IMR-90 (cell line): Measurements from ENCODE around the gene PSMB3. TPM values are rescaled to one million over a fixed set of nuclear protein-coding genes. Genes with fewer than 3 reads are reported as not detected.

Experiments
- ATAC-seq: fragments of 200-7000 bp; cut with Tn5 transposase; 2 replicates; pipeline ENCODE4 v1.9.1; 2020; ENCODE audit warnings: low read depth, mild to moderate bottlenecking, moderate library complexity
- BruUV-seq: library from RNA; stranded (reverse); fragments of 400-500 nt; replicated peaks from 2 replicates; lab custom pipeline; 2021; lab: Mats Ljungman, UMichigan
- CTCF ChIA-PET: fragments of 300-600 bp; formaldehyde crosslinking; extraction: SDS; loops from one replicate; lab custom pipeline; 2021; ENCODE audit warnings: antibody characterized with exemption; lab: Yijun Ruan, JAX
- POLR2A ChIA-PET: fragments of 300-600 bp; sonication (Branson Sonifier 250); formaldehyde crosslinking; loops from one replicate; lab custom pipeline; 2022; ENCODE audit warnings: antibody characterized with exemption; ENCODE audit not compliant: unreplicated experiment; lab: Charles Lee
- DNase-seq: peaks from one replicate; pipeline ENCODE4 v3.0.0; 2013
- H2AFZ ChIP-seq: replicated peaks from 2 replicates; pipeline ENCODE3; 2013; ENCODE audit warnings: low read length, mild to moderate bottlenecking; ENCODE audit not compliant: poor library complexity
- H2AK5ac ChIP-seq: 2 replicates; pipeline ENCODE4 v1.6.1; 2013; ENCODE audit warnings: low read depth, low read length, inconsistent platforms
- H2AK9ac ChIP-seq: replicated peaks from 2 replicates; pipeline ENCODE3; 2013; ENCODE audit warnings: mild to moderate bottlenecking, low read depth, low read length, moderate library complexity; ENCODE audit not compliant: poor library complexity
- H2BK120ac ChIP-seq: 2 replicates; pipeline ENCODE4 v1.6.1; 2013; ENCODE audit warnings: low read depth, low read length, inconsistent platforms
- H2BK15ac ChIP-seq: 3 replicates; pipeline ENCODE4 v1.6.1; 2013; ENCODE audit warnings: low read depth, low read length, inconsistent platforms
- H2BK20ac ChIP-seq: 2 replicates; pipeline ENCODE4 v1.6.1; 2013; ENCODE audit warnings: low read depth, mild to moderate bottlenecking, inconsistent platforms, low read length, moderate library complexity
- H2BK5ac ChIP-seq: 2 replicates; pipeline ENCODE4 v1.6.1; 2013; ENCODE audit warnings: mild to moderate bottlenecking, low read depth, low read length, inconsistent platforms; ENCODE audit not compliant: poor library complexity, severe bottlenecking
- H3K14ac ChIP-seq: replicated peaks from 2 replicates; pipeline ENCODE4 v1.6.1; 2013; ENCODE audit warnings: low read depth, low read length, inconsistent platforms
- H3K18ac ChIP-seq: 2 replicates; pipeline ENCODE4 v1.6.1; 2013; ENCODE audit warnings: low read depth, low read length, control low read depth
- H3K23ac ChIP-seq: 2 replicates; pipeline ENCODE4 v1.6.1; 2013; ENCODE audit warnings: low read depth, low read length, inconsistent platforms
- H3K27ac ChIP-seq: 2 replicates; pipeline ENCODE4 v1.5.1; 2013; ENCODE audit warnings: mild to moderate bottlenecking, control low read depth, low read length; ENCODE audit not compliant: insufficient read depth
- H3K27me3 ChIP-seq: 2 replicates; pipeline ENCODE4 v1.6.1; 2013; ENCODE audit warnings: low read length; ENCODE audit not compliant: control insufficient read depth, insufficient read depth
- H3K36me3 ChIP-seq: 2 replicates; pipeline ENCODE4 v1.6.1; 2013; ENCODE audit warnings: low read length, mixed read lengths; ENCODE audit not compliant: control insufficient read depth, insufficient read depth
- H3K4ac ChIP-seq: 2 replicates; pipeline ENCODE4 v1.6.1; 2013; ENCODE audit warnings: low read depth, low read length, inconsistent platforms
- H3K4me1 ChIP-seq: 2 replicates; pipeline ENCODE4 v1.6.1; 2013; ENCODE audit warnings: low read length, mixed read lengths; ENCODE audit not compliant: control insufficient read depth, insufficient read depth
- H3K4me2 ChIP-seq: 2 replicates; pipeline ENCODE4 v1.6.1; 2013; ENCODE audit warnings: low read depth, mild to moderate bottlenecking, control low read depth, low read length, moderate library complexity
- H3K4me3 ChIP-seq: 2 replicates; pipeline ENCODE4 v1.5.1; 2013; ENCODE audit warnings: low read depth, mild to moderate bottlenecking, control low read depth, low read length, moderate library complexity; ENCODE audit not compliant: insufficient read depth
- H3K56ac ChIP-seq: 2 replicates; pipeline ENCODE4 v1.6.1; 2013; ENCODE audit warnings: low read length, inconsistent platforms; ENCODE audit not compliant: insufficient read depth; ENCODE audit errors: extremely low read depth
- H3K79me1 ChIP-seq, 2 experiments: 2 replicates each; pipeline ENCODE4 v1.6.1; 2013; ENCODE audit warnings: low read length in 2 of 2, inconsistent platforms in 1 of 2, low read depth in 1 of 2
- H3K9ac ChIP-seq: 2 replicates; pipeline ENCODE4 v1.6.1; 2013; ENCODE audit warnings: low read depth, low read length, control low read depth
- H3K9me1 ChIP-seq: 2 replicates; pipeline ENCODE4 v1.6.1; 2013; ENCODE audit warnings: low read length, inconsistent platforms; ENCODE audit not compliant: insufficient read depth
- H3K9me3 ChIP-seq: 2 replicates; pipeline ENCODE4 v1.6.1; 2013; ENCODE audit warnings: low read length; ENCODE audit not compliant: control insufficient read depth, insufficient read depth
- H4K20me1 ChIP-seq: 2 replicates; pipeline ENCODE4 v1.6.1; 2013; ENCODE audit warnings: low read length, inconsistent platforms; ENCODE audit not compliant: insufficient read depth
- H4K5ac ChIP-seq: 2 replicates; pipeline ENCODE4 v1.6.1; 2013; ENCODE audit warnings: mild to moderate bottlenecking, low read depth, low read length, control low read depth
- H4K8ac ChIP-seq, 2 experiments: 2 replicates each; pipeline ENCODE4 v1.6.1; 2013; ENCODE audit warnings: low read depth in 2 of 2, low read length in 2 of 2, control low read depth in 1 of 2, inconsistent platforms in 1 of 2
- H4K91ac ChIP-seq: 2 replicates; pipeline ENCODE4 v1.6.1; 2013; ENCODE audit warnings: low read depth, low read length, inconsistent platforms; ENCODE audit not compliant: insufficient read depth
- BHLHE40 ChIP-seq: fragments of 150-350 bp; IDR thresholded peaks from 2 replicates; pipeline ENCODE4 v1.6.1; 2016; ENCODE audit warnings: mild to moderate bottlenecking, low read depth, low read length
- CEBPB ChIP-seq: IDR thresholded peaks from 2 replicates; pipeline ENCODE4 v1.6.1; 2012; ENCODE audit warnings: low read depth, low read length, improper control_type of control experiment
- CHD1 ChIP-seq: IDR thresholded peaks from 2 replicates; pipeline ENCODE4 v1.6.1; 2012; ENCODE audit warnings: low read depth, low read length, improper control_type of control experiment
- CTCF ChIP-seq: conservative IDR thresholded peaks from 2 replicates; pipeline ENCODE4 v1.5.1; 2012; ENCODE audit warnings: mild to moderate bottlenecking, low read depth, low read length, improper control_type of control experiment
- FOS ChIP-seq: fragments of 150-350 bp; IDR thresholded peaks from 2 replicates; pipeline ENCODE4 v1.6.1; 2016; ENCODE audit warnings: low read depth, low read length
- MAFK ChIP-seq: IDR thresholded peaks from 2 replicates; pipeline ENCODE4 v1.6.1; 2012; ENCODE audit warnings: low read depth, low read length, improper control_type of control experiment
- MAZ ChIP-seq: IDR thresholded peaks from 2 replicates; pipeline ENCODE4 v1.6.1; 2012; ENCODE audit warnings: low read depth, mild to moderate bottlenecking, low read length, improper control_type of control experiment, moderate library complexity, borderline replicate concordance
- MXI1 ChIP-seq: IDR thresholded peaks from 2 replicates; pipeline ENCODE4 v1.6.1; 2012; ENCODE audit warnings: low read depth, mild to moderate bottlenecking, low read length, moderate library complexity, borderline replicate concordance
- NFE2L2 ChIP-seq: fragments of 150-350 bp; IDR thresholded peaks from 2 replicates; pipeline ENCODE4 v1.6.1; 2016; ENCODE audit warnings: low read depth, mild to moderate bottlenecking, low read length
- POLR2A ChIP-seq: IDR thresholded peaks from 2 replicates; pipeline ENCODE4 v1.6.1; 2012; ENCODE audit warnings: mild to moderate bottlenecking, low read depth, low read length
- RAD21 ChIP-seq: IDR thresholded peaks from 2 replicates; pipeline ENCODE4 v1.6.1; 2012; ENCODE audit warnings: low read length, improper control_type of control experiment
- RCOR1 ChIP-seq: IDR thresholded peaks from 2 replicates; pipeline ENCODE4 v1.6.1; 2012; ENCODE audit warnings: mild to moderate bottlenecking, low read length, improper control_type of control experiment; ENCODE audit not compliant: insufficient replicate concordance
- RFX5 ChIP-seq: IDR thresholded peaks from 2 replicates; pipeline ENCODE4 v1.8.0; 2012; ENCODE audit warnings: low read depth, mild to moderate bottlenecking, low read length, moderate library complexity
- SMC3 ChIP-seq: fragments of 150-350 bp; IDR thresholded peaks from 2 replicates; pipeline ENCODE4 v1.6.1; 2016; ENCODE audit warnings: low read depth, mild to moderate bottlenecking, antibody characterized with exemption, low read length, moderate library complexity
- USF2 ChIP-seq: fragments of 150-350 bp; IDR thresholded peaks from 2 replicates; pipeline ENCODE4 v1.6.1; 2017; ENCODE audit warnings: mild to moderate bottlenecking, antibody characterized with exemption, low read length, low read depth
- WGBS, 2 experiments: methylation state at CpG; one replicate each; pipeline versions ENCODE4 v1.1.5 to v1.1.7; 2013; ENCODE audit warnings: missing lambda C conversion rate in 2 of 2; ENCODE audit not compliant: insufficient read length in 1 of 2; ENCODE audit errors: extremely low coverage in 2 of 2; 5-methylcytosine and 5-hydroxymethylcytosine counted together
- dilution Hi-C: fragments of 300-500 bp; cut with HindIII; formaldehyde crosslinking; loops from one replicate; pipeline ENCODE4 v1.14.3; 2018; ENCODE audit warnings: low sequenced_read_pairs; ENCODE audit not compliant: unreplicated experiment
- in situ Hi-C: fragments of 300-500 bp; cut with MboI; formaldehyde crosslinking; loops from 3 replicates; pipeline ENCODE4 v1.14.3; 2019; ENCODE audit warnings: low sequenced_read_pairs, inconsistent platforms, mixed read lengths
- intact Hi-C: fragments of 100-400 bp; cut with micrococcal nuclease; formaldehyde crosslinking; loops from 2 replicates; pipeline ENCODE4 v1.10.0; 2022
- polyA plus RNA-seq, 3 experiments: library from polyadenylated mRNA; depleted of rRNA; stranded (reverse); fragments of >200 nt; gene quantifications; 2 replicates each; pipeline ENCODE4 v1.2.3, GENCODE V29; 2012; ENCODE audit warnings: low replicate concordance in 1 of 3
- total RNA-seq: library from RNA; depleted of rRNA; stranded (reverse); fragments of >200 nt; gene quantifications from 2 replicates; pipeline ENCODE4 v1.2.3, GENCODE V29; 2012

The PSMB3 gene
- total and polyA plus RNA-seq, 2 of the 4 experiments (the other 2 are of a cell fraction): 480 to 828 TPM

GRCh38 chr17:38710985-38711384, 41.6 kb upstream of the PSMB3 start:
- Histone ChIP-seq H2BK120ac (no peak overlapping the region), H3K9ac (no peak overlapping the region), H3K27me3 (no peaks in the 10 kb centered on the region), H2AK5ac (no peak overlapping the region), H4K5ac (no peak overlapping the region), H3K9me1 (peaks cover 3% of the 10 kb centered on the region; the same call in 1 of the 2 replicates), H2BK20ac (no peak overlapping the region), H3K4me1 (peaks cover 4% of the 10 kb centered on the region; the same call in 1 of the 2 replicates), H4K91ac (no peak overlapping the region), H3K4me3 (no peak overlapping the region), H3K4ac (no peak overlapping the region), H2BK5ac (no peak overlapping the region), H3K79me1 (peaks cover 17 to 42% of the 10 kb centered on the region in 2 experiments; a peak in 3 of 4 replicates), H4K20me1 (peaks cover 27% of the 10 kb centered on the region; the same call in 1 of the 2 replicates), H3K23ac (no peak overlapping the region), H3K9me3 (no peaks in the 10 kb centered on the region), H2AK9ac (no peak overlapping the region), H3K56ac (no peak overlapping the region), H3K36me3 (peaks cover 58% of the 10 kb centered on the region), H3K4me2 (no peak overlapping the region), H3K14ac (no peak overlapping the region), H3K27ac (no peak overlapping the region), H2BK15ac (no peak overlapping the region), H4K8ac (no peak overlapping the region), H3K18ac (no peak overlapping the region), H2AFZ (no peak overlapping the region)
- BruUV-seq: no TSS peak
- TF ChIP-seq NFE2L2 (no peak), MAFK (no peak), CHD1 (no peak), RFX5 (no peak), SMC3 (no peak), USF2 (no peak), MXI1 (no peak), BHLHE40 (no peak), CTCF (no peak), FOS (no peak), MAZ (no peak), RAD21 (no peak), POLR2A (no peak), RCOR1 (no peak), CEBPB (no peak)
- ChIA-PET POLR2A (no interaction called here), CTCF (no interaction called here)
- 94% methylated on average over 2 of the region's 5 CpGs; no CpG with 5 or more reads in 1 of the 2 experiments for WGBS, 2 experiments
- dilution Hi-C loops: no loop called here
- intact Hi-C loops: no loop called here
- no peak for DNase-seq
- ATAC-seq: no peak
- in situ Hi-C loops: no loop called here
